Prostate gland (tissue), 2 donors: ENCODE measurements around the gene G6PC3. TPM values are rescaled to one million over a fixed set of nuclear protein-coding genes. Genes with fewer than 3 reads are reported as not detected.
A peak's percentile ranks its signal among the peaks of the same experiment; 100 is the strongest.

ENCODE experiments used
- DNase-seq: peaks from one replicate; pipeline ENCODE4 v3.0.0-alpha.2; 2019; ENCODE audit warnings: low spot score
- H3K27ac ChIP-seq, 2 donors: fragments of 200-600 bp; sonication (generic); 2 replicates each; pipeline ENCODE4 v1.5.1; 2017 to 2019
- H3K27me3 ChIP-seq: fragments of 200-600 bp; sonication (generic); replicated peaks from 2 replicates; pipeline ENCODE4 v1.5.1; 2019; ENCODE audit not compliant: insufficient read depth
- H3K36me3 ChIP-seq, 2 donors: fragments of 200-600 bp; sonication (generic); 1 replicate in 1 of 2; 2 replicates in 1 of 2; pipeline versions ENCODE4 v1.5.1 to v1.8.1; 2017 to 2019
- H3K4me1 ChIP-seq: fragments of 200-600 bp; sonication (generic); replicated peaks from 2 replicates; pipeline ENCODE4 v1.5.1; 2019
- H3K4me3 ChIP-seq, 2 donors: fragments of 200-600 bp; sonication (generic); 2 replicates each; pipeline ENCODE4 v1.5.1; 2017 to 2019
- H3K9me3 ChIP-seq: fragments of 200-600 bp; sonication (generic); 2 replicates; pipeline ENCODE4 v1.5.1; 2017
- POLR2A ChIP-seq: fragments of 450-650 bp; IDR thresholded peaks from one replicate; pipeline ENCODE4 v1.6.1; 2016; ENCODE audit warnings: antibody characterized with exemption, mild to moderate bottlenecking
- POLR2AphosphoS5 ChIP-seq: sonication (generic); formaldehyde crosslinking; IDR thresholded peaks from one replicate; pipeline ENCODE4 v1.6.1; 2017; ENCODE audit warnings: antibody characterized with exemption
- WGBS: methylation state at CpG from one replicate; pipeline ENCODE4 v1.1.5; 2018; 5-methylcytosine and 5-hydroxymethylcytosine counted together
- intact Hi-C: fragments of 100-400 bp; cut with DNase I; formaldehyde crosslinking; loops from one replicate; pipeline ENCODE4 v1.14.2; 2022
- total RNA-seq, 2 donors: library from RNA; depleted of rRNA; stranded (reverse); fragments of >200 nt; gene quantifications; one replicate each; pipeline ENCODE4 v1.1.0, GENCODE V29; 2016
- TF ChIP-seq, protein P1 (sequence below), 4 experiments: fragments of 200-600 bp in 2 of 4; fragments of 450-650 bp in 2 of 4; sonication (generic) in 2 of 4; IDR thresholded peaks; 1 replicate in 3 of 4; 2 replicates in 1 of 4; pipeline ENCODE4 v1.5.1; 2016 to 2019; ENCODE audit warnings: antibody characterized with exemption in 4 of 4, mild to moderate bottlenecking in 2 of 4, moderate library complexity in 2 of 4

G6PC3 gene
- total RNA-seq, 2 donors from 2014 or later, result 68.9 to 84.8 TPM

DNA sequence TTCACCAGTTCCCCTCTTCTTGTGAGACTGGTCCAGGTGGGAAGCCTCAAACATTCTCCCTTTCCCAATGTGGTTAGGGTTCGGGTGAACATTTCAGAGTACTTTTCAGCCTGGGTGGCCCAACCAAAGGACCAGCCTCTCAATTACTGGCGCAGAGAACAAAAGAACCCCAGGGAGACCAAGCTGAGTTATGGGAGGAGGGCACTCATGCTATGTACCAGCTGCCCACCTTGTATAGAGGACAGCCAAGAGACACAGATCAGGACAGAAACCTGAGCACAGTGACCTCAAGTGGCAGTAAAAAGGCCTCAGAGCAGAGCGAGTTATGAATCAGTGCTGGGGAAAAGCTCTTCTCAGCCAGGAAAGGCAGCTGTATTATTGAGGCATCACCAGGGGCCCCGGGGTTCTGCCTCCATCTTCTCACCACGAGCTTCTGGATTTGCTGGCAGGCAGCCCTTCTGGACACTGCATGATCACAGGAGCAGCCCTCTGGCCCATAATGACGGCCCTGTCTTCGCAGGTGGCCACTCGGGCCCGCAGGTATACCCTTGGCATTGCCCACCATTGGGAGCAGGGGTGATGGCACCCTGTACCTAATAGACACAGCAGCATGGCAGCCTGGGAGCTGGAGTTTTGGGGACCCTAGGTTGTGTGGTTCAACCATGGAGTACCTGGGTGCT lies 3.8 kb downstream of the G6PC3 start:
- Histone ChIP-seq H3K4me1 (peaks cover 36% of the 10 kb centered on the region), H3K27ac (no peak overlapping the region), H3K27me3 (no peaks in the 10 kb centered on the region), H3K36me3 (no peaks in the 10 kb centered on the region), H3K9me3 (no peaks in the 10 kb centered on the region), H3K4me3 (no peak overlapping the region)
- no peak for TF ChIP-seq POLR2AphosphoS5
- no peak for TF ChIP-seq POLR2A
- TF ChIP-seq, protein P1, sequence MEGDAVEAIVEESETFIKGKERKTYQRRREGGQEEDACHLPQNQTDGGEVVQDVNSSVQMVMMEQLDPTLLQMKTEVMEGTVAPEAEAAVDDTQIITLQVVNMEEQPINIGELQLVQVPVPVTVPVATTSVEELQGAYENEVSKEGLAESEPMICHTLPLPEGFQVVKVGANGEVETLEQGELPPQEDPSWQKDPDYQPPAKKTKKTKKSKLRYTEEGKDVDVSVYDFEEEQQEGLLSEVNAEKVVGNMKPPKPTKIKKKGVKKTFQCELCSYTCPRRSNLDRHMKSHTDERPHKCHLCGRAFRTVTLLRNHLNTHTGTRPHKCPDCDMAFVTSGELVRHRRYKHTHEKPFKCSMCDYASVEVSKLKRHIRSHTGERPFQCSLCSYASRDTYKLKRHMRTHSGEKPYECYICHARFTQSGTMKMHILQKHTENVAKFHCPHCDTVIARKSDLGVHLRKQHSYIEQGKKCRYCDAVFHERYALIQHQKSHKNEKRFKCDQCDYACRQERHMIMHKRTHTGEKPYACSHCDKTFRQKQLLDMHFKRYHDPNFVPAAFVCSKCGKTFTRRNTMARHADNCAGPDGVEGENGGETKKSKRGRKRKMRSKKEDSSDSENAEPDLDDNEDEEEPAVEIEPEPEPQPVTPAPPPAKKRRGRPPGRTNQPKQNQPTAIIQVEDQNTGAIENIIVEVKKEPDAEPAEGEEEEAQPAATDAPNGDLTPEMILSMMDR (IDR thresholded peaks at IDR 0.05), result no peak
- DNase-seq, result no peak
- WGBS, result 70% methylated on average over 9 of the region's 9 CpGs
- intact Hi-C loops, result no loop called here

DNA sequence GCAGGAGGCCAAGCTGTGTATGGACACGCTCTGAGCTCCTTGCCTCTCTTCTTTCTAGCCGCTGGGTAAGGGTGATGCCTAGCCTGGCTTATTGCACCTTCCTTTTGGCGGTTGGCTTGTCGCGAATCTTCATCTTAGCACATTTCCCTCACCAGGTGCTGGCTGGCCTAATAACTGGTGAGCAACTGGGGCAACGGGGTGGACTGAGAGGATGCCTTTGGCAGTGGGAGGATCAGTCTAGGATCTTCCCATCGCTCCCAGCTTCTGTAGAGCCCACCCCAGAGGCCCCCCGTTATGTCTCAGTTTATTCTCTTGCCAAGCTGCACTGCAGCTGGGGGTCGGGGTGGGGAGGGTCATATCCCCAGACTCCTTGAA lies 4.4 kb downstream of the G6PC3 start:
- H3K36me3 ChIP-seq, result no peaks in the 10 kb centered on the region

DNA sequence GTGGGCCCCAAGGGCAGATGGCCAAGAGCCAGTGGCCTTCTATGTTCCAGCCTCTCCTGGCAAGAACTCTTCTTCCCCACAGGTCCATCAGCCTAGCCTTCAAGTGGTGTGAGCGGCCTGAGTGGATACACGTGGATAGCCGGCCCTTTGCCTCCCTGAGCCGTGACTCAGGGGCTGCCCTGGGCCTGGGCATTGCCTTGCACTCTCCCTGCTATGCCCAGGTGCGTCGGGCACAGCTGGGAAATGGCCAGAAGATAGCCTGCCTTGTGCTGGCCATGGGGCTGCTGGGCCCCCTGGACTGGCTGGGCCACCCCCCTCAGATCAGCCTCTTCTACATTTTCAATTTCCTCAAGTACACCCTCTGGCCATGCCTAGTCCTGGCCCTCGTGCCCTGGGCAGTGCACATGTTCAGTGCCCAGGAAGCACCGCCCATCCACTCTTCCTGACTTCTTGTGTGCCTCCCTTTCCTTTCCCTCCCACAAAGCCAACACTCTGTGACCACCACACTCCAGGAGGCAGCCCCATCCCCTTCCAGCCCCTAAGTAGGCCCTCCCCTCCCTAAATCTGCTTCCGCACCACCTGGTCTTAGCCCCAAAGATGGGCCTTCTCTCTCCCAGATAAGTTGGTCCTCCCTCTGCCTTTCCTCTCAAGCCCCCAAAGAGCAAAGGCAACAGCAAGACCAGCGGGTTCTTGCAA lies 5.2 kb downstream of the G6PC3 start:
- Histone ChIP-seq H3K27me3 (no peaks in the 10 kb centered on the region), H3K36me3 (peaks cover 0 to 6% of the 10 kb centered on the region in 2 donors), H3K4me3 (no peak overlapping the region), H3K9me3 (no peaks in the 10 kb centered on the region), H3K4me1 (peaks cover 33% of the 10 kb centered on the region), H3K27ac (peak overlapping the region; percentile 38 to 81)
- DNase-seq, result no peak
- TF ChIP-seq POLR2AphosphoS5 (no peak), POLR2A (no peak)
- TF ChIP-seq, protein P1 (IDR thresholded peaks at IDR 0.05), result no peak
- 78% methylated on average over 10 of the region's 10 CpGs for WGBS
- intact Hi-C loops, result no loop called here

More for the DNA sequence above, 4.4 kb downstream of the G6PC3 start:
- Histone ChIP-seq H3K9me3 (no peaks in the 10 kb centered on the region), H3K27ac (no peak overlapping the region), H3K4me1 (peaks cover 36% of the 10 kb centered on the region), H3K27me3 (no peaks in the 10 kb centered on the region), H3K4me3 (no peak overlapping the region)
- TF ChIP-seq, protein P1 (IDR thresholded peaks at IDR 0.05), result no peak
- TF ChIP-seq POLR2AphosphoS5 (no peak), POLR2A (no peak)
- WGBS, result 89% methylated on average over 9 of the region's 9 CpGs
- intact Hi-C loops, result no loop called here
- no peak for DNase-seq

DNA sequence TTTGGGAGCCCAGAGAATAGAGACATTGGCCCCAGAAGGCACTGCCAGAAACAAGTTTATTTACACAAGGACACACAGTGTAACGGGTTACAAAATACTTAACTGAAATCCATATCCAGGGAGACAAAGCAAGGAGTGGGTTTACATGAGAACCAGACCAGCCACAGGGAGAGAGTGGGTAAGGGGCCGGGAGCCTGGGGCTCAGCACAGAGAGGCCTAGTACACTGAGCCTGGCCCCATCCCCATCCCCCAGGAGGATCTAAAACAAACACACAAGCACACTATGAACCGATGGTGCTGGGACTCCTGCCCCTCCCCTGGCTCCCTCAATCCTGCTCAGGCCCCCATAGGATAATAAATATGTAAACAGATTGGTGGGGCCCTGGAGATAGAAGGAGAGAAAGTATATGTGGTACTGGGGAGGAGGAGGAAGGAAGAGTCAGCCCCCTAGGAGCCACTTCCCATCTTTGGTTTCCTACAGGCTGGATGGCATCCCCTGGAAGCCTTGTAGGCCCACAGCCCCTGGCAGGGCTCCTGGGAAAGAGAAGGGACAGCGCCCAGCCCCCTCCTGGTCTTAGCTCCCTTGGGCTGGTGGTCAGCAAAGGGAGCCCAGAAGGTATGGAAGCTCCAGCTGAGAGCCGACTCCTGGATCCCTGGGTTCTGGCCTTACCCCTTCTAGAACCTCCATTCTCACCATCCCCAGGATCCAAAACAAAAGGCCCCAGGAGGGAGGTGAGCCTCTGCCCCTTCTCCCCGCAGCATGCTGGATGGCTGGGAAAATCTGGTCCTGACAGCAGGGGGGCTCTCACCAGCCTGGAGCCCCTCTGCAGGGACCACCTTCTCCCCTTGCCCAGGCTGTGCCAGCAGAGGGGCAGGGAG lies 6.4 kb downstream of the G6PC3 start:
- Histone ChIP-seq H3K9me3 (no peaks in the 10 kb centered on the region), H3K27me3 (no peaks in the 10 kb centered on the region), H3K4me3 (no peak overlapping the region), H3K36me3 (peaks cover 0 to 6% of the 10 kb centered on the region in 2 donors), H3K4me1 (peaks cover 28% of the 10 kb centered on the region), H3K27ac (peak overlapping the region; percentile 38 to 81)
- intact Hi-C loops, result no loop called here
- TF ChIP-seq POLR2A (no peak), POLR2AphosphoS5 (peak; percentile 49)
- TF ChIP-seq, protein P1 (IDR thresholded peaks at IDR 0.05), result no peak
- 46% methylated on average over 6 of the region's 6 CpGs for WGBS
- peak; percentile 57 for DNase-seq
